Measurements from ENCODE around the gene TUBA3D.
"Not testable (repeated sequence)": the region's sequence is repeated elsewhere in the genome, so short reads cannot be mapped to it uniquely, and the experiment has no call there.

TUBA3D gene

GRCh38 chr2:131516011-131516410, 40.1 kb downstream of the TUBA3D start:
- no peak for DNase-seq

GRCh38 chr2:131516621-131517020, 40.7 kb downstream of the TUBA3D start:
- not testable (repeated sequence) for DNase-seq

GRCh38 chr2:131517106-131517831, 41.4 kb downstream of the TUBA3D start:
- no peak for DNase-seq

GRCh38 chr2:131517856-131518255, 41.9 kb downstream of the TUBA3D start:
- not testable (repeated sequence) for DNase-seq

- DNase-seq = not testable (repeated sequence)
Measured at GRCh38 chr2:131518531-131518930, 42.6 kb downstream of the TUBA3D start.

GRCh38 chr2:131519466-131519865, 43.5 kb downstream of the TUBA3D start:
- no peak for DNase-seq

GRCh38 chr2:131519871-131520470, 44.1 kb downstream of the TUBA3D start:
- DNase-seq = not testable (repeated sequence)

- no peak for DNase-seq
Measured at GRCh38 chr2:131520526-131520925, 44.6 kb downstream of the TUBA3D start.

GRCh38 chr2:131521524-131521923, 45.6 kb downstream of the TUBA3D start:
- DNase-seq = not testable (repeated sequence)

GRCh38 chr2:131521961-131522781, 46.3 kb downstream of the TUBA3D start:
- no peak for DNase-seq

- not testable (repeated sequence) for DNase-seq
Measured at GRCh38 chr2:131525256-131525655, 49.3 kb downstream of the TUBA3D start.

- peak; percentile 1 for DNase-seq
Measured at GRCh38 chr2:131527131-131528001, 51.4 kb downstream of the TUBA3D start, which contains the start of gene CCDC74A. TSS of gene CCDC74A (plus strand) at chr2:131527888. CDS start at chr2:131527971, 83 bp downstream.

- not testable (repeated sequence) for DNase-seq
Measured at GRCh38 chr2:131528981-131529863, 53.3 kb downstream of the TUBA3D start.

- DNase-seq = not testable (repeated sequence)
Measured at GRCh38 chr2:131529864-131530445, 54.0 kb downstream of the TUBA3D start.

GRCh38 chr2:131530626-131531344, 54.9 kb downstream of the TUBA3D start:
- not testable (repeated sequence) for DNase-seq

- not testable (repeated sequence) for DNase-seq
Measured at GRCh38 chr2:131531547-131532185, 55.7 kb downstream of the TUBA3D start.

Measured in NCI-H2029 treated with DMSO at 0.1 percent for 48 hours (cell line).